DLD1 (cell line): ENCODE results near the gene RAB17.

Source experiments
- in situ Hi-C: cut with HindIII; loops from 2 replicates; pipeline ENCODE4 v1.10.0; 2017; ENCODE audit warnings: low sequenced_read_pairs

Gene RAB17

GRCh38 chr2:237540223-237540775 lies 50.2 kb downstream of the RAB17 start:
- in situ Hi-C loops: no loop called here

- in situ Hi-C loops: no loop called here
These were observed 50.9 kb downstream of the RAB17 start for GRCh38 chr2:237539681-237540080.

GRCh38 chr2:237538901-237539300 lies 51.6 kb downstream of the RAB17 start:
- in situ Hi-C loops: no loop called here

- in situ Hi-C loops: no loop called here
These were observed 52.4 kb downstream of the RAB17 start for GRCh38 chr2:237538001-237538720.

GRCh38 chr2:237536617-237537016 lies 53.9 kb downstream of the RAB17 start:
- in situ Hi-C loops: no loop called here

DNA sequence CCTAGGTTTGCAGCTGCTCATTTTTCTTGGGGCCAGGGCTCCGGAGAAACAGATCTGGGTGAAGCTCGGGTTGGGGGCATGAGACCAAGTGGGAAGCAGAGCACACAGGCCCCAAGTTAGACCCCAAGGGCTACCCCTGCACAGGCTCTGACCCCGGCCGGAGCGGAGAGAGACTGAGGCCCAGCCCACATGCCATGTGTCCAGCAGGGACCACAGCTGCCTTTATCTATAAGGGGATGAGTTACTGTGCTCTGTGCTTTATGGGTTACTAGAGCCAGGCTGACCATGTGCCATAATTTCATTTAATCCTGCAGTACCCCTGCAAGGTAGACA lies 54.5 kb downstream of the RAB17 start:
- in situ Hi-C loops: no loop called here

GRCh38 chr2:237535385-237536082 lies 55.0 kb downstream of the RAB17 start:
- in situ Hi-C loops: no loop called here

- in situ Hi-C loops: no loop called here
These were observed 56.2 kb downstream of the RAB17 start for GRCh38 chr2:237534380-237534779.

DNA sequence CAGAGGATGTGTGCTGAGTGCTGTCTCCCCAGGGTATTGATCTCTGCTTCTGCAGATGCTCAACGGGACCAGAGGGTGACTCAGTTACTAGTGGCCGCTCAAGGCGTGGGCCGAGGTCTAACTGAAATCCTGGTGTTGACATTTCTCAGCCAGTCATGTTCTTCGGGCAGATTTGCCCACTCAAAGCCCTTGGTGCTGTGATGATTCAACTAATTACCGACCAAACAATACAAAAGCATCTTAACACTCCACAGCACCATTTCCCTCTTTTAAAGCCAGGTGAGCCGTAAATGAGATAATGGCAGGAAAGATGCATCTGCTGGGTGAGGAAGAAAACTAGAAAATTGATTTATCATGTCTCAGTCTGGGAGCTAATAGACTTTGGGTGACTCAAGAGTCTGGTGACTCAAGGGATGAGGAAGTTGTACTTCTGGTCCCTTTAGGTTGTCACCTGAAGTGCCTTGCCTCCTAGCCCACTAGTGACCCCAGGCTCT lies 56.8 kb downstream of the RAB17 start:
- in situ Hi-C loops: no loop called here

DNA sequence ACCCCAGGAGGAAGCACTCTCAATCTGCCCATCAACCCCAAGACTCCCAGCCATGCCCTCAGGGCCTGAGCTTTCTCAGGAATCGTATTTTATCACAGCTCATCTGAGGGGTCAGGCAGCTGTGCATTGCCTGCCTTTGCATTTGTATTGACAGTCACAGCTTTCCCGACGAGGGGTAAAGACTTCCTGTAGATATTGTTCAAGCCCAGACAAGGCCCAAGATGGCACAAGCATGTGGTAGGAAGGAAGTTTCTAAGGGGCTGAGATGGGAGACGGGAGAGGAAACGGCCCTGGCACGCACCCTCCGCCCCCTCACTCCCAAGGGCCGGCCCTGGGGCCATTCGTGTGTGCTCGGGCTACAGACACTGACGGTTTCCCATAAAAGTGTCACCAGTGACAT lies 58.4 kb downstream of the RAB17 start:
- in situ Hi-C loops: no loop called here

GRCh38 chr2:237530472-237531433 lies 59.8 kb downstream of the RAB17 start:
- in situ Hi-C loops: no loop called here

DNA sequence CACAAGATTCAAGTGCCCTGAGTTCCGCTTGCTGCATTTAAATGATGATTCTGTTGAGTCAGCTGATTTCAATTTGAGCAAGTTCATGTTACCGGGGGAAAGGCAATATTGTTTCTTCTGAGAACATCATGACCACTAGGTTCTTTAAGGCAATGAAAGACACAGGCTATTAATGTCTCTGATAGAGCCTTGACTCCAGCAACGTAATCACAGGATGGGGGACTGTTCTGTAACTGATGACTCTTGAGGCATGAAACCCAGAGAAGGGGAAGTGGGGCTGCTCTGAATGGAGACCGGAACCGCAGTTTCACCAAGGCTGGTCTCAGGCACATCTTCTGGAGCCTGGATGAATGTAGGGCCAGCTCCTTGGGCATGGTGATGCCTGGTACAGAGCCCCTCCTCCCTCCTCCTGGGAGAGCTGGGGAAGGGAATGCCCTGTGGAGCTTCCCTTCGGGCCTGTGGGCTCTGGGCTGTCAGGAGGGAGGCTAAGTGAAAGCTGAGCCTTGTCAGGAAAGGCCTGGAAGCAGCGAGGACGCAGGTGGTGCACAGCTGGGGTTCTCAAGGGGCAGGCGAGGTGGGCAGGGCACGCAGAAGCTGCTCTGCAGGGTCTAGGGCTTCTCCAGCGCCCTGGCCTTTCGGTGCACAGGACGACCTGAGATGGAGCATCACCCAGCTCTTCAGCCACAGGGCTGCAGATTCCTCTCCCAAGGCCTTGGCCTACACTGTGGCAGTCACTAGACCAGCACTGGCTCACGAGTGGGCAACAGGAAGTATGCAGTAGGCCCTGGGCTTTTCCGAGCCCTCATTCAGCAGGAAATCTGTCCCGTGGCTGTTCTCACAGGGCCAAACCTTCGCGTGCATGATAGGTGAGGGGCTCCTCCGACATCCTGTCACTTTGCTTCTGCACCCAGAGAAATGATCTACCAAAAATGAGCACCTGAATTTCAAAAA lies 60.8 kb downstream of the RAB17 start:
- in situ Hi-C loops: no loop called here

DNA sequence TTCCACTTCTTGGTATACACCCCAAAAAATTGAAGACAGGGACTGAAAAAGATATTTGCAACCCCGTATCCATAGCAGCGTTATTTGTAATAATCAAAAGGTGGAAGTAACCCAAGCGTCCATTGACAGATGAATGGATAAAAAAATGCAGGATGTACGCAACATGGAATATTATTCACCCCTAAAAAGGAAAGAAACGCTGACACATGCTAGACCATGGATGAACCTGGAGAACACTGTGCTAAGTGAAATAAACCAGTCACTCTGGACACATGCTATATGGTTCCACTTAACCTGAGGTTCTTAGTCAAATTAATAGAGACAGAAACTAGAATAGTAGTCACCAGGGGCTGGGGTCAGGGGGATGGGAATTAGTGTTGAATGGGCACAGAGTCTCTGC lies 62.8 kb downstream of the RAB17 start:
- in situ Hi-C loops: no loop called here

DNA sequence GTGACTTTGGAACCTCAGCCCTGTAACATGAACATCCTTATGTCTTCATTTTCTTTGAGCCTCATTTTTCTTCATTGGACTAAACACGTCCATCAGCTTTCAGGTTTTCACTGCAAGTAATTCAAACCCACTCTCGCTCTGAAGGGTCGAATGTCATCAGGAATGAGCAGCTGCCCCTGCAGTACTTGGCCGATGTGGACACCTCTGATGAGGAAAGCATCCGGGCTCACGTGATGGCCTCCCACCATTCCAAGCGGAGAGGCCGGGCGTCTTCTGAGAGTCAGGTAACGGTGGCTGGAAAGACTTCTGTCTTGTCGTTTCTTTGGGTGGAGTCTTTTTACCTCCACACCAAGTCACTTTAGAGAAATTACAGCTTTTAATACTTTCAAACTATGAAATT lies 63.3 kb downstream of the RAB17 start:
- in situ Hi-C loops: no loop called here

DNA sequence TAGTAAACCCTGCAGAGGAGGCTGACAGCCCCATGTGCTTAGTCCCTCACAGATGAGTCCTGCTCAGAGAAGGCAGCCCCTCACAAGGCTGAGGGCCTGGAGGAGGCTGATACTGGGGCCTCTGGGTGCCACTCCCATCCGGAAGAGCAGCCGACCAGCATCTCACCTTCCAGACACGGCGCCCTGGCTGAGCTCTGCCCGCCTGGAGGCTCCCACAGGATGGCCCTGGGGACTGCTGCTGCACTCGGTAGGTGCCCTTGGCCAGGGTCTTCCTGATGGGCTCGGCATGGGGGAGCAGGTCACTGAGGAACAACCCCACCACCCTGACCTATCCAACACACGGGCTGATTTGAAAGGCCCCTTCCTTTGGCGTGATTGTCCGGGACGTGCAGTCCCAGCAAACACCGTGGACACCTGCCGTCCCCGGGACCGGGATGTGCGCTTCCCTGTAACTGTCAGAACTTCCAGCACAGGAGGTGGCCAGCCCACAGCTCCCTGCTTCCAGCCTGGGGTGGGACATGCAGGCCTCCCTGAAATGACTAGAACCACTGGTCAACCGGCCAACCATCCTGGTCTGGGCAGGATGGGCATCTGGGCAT lies 64.9 kb downstream of the RAB17 start:
- in situ Hi-C loops: no loop called here

GRCh38 chr2:237524631-237525030 lies 65.9 kb downstream of the RAB17 start:
- in situ Hi-C loops: no loop called here
